Panc1 (cell line): ENCODE data around the gene ZNF784.

Experiments
- TF ChIP-seq, protein P1 (sequence below): fragments of 450-650 bp; IDR thresholded peaks from 2 replicates; pipeline ENCODE4 v1.5.1; 2017; ENCODE audit warnings: mild to moderate bottlenecking
- TF ChIP-seq, protein P2 (sequence below), 2 experiments: IDR thresholded peaks; 2 replicates each; pipeline ENCODE4 v1.6.1; 2011 to 2012; ENCODE audit warnings: low read depth in 2 of 2, control low read depth in 1 of 2, low read length in 1 of 2, mild to moderate bottlenecking in 1 of 2, moderate library complexity in 1 of 2; ENCODE audit not compliant: insufficient read depth in 1 of 2

DNA sequence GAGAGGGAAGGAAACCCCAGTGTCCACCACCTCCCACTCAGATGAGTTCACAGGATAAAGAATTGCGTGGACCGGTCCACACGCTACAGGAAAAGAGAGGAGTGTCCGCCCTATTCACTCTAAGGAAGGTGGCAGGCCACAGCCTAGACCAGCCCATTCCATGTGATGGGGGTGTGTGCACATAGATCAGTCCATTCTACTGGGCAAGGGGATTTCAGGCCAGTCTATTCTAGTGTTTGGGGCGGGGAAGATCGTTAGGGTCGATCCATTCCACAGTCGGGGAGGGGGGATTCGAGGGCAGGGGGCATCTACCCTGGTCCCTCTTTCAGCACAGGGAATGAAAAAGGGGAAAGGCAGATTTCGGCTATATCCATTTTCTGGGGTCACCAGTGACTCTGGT is 32.8 kb downstream of the ZNF784 start:
- TF ChIP-seq, protein P1, sequence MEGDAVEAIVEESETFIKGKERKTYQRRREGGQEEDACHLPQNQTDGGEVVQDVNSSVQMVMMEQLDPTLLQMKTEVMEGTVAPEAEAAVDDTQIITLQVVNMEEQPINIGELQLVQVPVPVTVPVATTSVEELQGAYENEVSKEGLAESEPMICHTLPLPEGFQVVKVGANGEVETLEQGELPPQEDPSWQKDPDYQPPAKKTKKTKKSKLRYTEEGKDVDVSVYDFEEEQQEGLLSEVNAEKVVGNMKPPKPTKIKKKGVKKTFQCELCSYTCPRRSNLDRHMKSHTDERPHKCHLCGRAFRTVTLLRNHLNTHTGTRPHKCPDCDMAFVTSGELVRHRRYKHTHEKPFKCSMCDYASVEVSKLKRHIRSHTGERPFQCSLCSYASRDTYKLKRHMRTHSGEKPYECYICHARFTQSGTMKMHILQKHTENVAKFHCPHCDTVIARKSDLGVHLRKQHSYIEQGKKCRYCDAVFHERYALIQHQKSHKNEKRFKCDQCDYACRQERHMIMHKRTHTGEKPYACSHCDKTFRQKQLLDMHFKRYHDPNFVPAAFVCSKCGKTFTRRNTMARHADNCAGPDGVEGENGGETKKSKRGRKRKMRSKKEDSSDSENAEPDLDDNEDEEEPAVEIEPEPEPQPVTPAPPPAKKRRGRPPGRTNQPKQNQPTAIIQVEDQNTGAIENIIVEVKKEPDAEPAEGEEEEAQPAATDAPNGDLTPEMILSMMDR, result no peak
- TF ChIP-seq, protein P2, sequence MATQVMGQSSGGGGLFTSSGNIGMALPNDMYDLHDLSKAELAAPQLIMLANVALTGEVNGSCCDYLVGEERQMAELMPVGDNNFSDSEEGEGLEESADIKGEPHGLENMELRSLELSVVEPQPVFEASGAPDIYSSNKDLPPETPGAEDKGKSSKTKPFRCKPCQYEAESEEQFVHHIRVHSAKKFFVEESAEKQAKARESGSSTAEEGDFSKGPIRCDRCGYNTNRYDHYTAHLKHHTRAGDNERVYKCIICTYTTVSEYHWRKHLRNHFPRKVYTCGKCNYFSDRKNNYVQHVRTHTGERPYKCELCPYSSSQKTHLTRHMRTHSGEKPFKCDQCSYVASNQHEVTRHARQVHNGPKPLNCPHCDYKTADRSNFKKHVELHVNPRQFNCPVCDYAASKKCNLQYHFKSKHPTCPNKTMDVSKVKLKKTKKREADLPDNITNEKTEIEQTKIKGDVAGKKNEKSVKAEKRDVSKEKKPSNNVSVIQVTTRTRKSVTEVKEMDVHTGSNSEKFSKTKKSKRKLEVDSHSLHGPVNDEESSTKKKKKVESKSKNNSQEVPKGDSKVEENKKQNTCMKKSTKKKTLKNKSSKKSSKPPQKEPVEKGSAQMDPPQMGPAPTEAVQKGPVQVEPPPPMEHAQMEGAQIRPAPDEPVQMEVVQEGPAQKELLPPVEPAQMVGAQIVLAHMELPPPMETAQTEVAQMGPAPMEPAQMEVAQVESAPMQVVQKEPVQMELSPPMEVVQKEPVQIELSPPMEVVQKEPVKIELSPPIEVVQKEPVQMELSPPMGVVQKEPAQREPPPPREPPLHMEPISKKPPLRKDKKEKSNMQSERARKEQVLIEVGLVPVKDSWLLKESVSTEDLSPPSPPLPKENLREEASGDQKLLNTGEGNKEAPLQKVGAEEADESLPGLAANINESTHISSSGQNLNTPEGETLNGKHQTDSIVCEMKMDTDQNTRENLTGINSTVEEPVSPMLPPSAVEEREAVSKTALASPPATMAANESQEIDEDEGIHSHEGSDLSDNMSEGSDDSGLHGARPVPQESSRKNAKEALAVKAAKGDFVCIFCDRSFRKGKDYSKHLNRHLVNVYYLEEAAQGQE (IDR thresholded peaks at IDR 0.05; ENCODE audit: insufficient read depth in 1 of 2, low read depth in 2 of 2, low read length in 1 of 2), result no peak
